Posterior vena cava (tissue), 2 donors: ENCODE data around the gene ZNF221. TPM values are rescaled to one million over a fixed set of nuclear protein-coding genes. Genes with fewer than 3 reads are reported as not detected.

Source experiments
- total RNA-seq, 2 donors: library from RNA; stranded (reverse); fragmentation: NEBNext Ultra II Directional; extraction: Animal tissue kit (Norgen Biotek cat#: 25700); gene quantifications; one replicate each; pipeline ENCODE4 v1.2.1, GENCODE V29; 2021
- donor health status: DM: yes; HTN: yes; CAD: no.
- donor health status: DM: yes; HTN: yes; CAD: no.

Gene ZNF221
- total RNA-seq, 2 donors from 2014 or later = 4.4 to 7.4 TPM

Other genes with a start within 250 kb of the ZNF221 start
- not detected for gene IRGC, start 235.2 kb upstream of the ZNF221 start, total RNA-seq
- gene SMG9, start 196.3 kb upstream of the ZNF221 start, total RNA-seq = 10 to 100 TPM; 35.3 to 40.4 TPM
- 1 to 10 TPM; 4.0 to 5.8 TPM for gene KCNN4, start 170.3 kb upstream of the ZNF221 start, total RNA-seq
- gene LYPD5, start 148.8 kb upstream of the ZNF221 start, total RNA-seq = 1 to 10 TPM; 2.5 to 4.0 TPM
- gene ZNF283, start 123.9 kb upstream of the ZNF221 start, total RNA-seq = 1 to 10 TPM; 9.7 to 9.8 TPM
- gene ZNF404, start 67.3 kb upstream of the ZNF221 start, total RNA-seq = 1 to 10 TPM; 2.1 to 3.4 TPM
- 10 to 100 TPM; 11.5 to 14.4 TPM for gene ZNF45, start 15.9 kb upstream of the ZNF221 start, total RNA-seq
- gene ZNF155, start 33.0 kb downstream of the ZNF221 start, total RNA-seq = 1 to 10 TPM; 5.0 to 6.7 TPM
- 1 to 10 TPM; 3.6 to 3.9 TPM for gene ZNF230, start 51.7 kb downstream of the ZNF221 start, total RNA-seq
- gene ZNF222, start 74.2 kb downstream of the ZNF221 start, total RNA-seq = 1 to 10 TPM; 3.5 to 4.1 TPM
- gene ZNF223, start 100.8 kb downstream of the ZNF221 start, total RNA-seq = 1 to 10 TPM; 2.8 to 3.7 TPM
- gene ZNF284, start 120.9 kb downstream of the ZNF221 start, total RNA-seq = 1 to 10 TPM; 2.3 to 2.5 TPM
- 10 to 100 TPM; 16.4 to 21.0 TPM for gene ZNF224, start 143.1 kb downstream of the ZNF221 start, total RNA-seq
- gene ZNF225, start 162.2 kb downstream of the ZNF221 start, total RNA-seq = 1 to 10 TPM; 3.5 to 6.0 TPM
- gene ZNF234, start 190.3 kb downstream of the ZNF221 start, total RNA-seq = 10 to 100 TPM in 1 of 2 donors, 1 to 10 TPM in 1; 9.4 to 10.0 TPM
- gene ZNF226, start 213.9 kb downstream of the ZNF221 start, total RNA-seq = 10 to 100 TPM; 15.8 to 19.8 TPM